ENCODE data around the gene ALDH2. TPM values are rescaled to one million over a fixed set of nuclear protein-coding genes. Genes with fewer than 3 reads are reported as not detected.

Gene ALDH2
- total and polyA plus RNA-seq, 10 of the 15 experiments (the other 5 are each of a cell fraction or from before 2014, with no cell fraction given): 1.4 to 16.4 (median 8.7) TPM

DNA sequence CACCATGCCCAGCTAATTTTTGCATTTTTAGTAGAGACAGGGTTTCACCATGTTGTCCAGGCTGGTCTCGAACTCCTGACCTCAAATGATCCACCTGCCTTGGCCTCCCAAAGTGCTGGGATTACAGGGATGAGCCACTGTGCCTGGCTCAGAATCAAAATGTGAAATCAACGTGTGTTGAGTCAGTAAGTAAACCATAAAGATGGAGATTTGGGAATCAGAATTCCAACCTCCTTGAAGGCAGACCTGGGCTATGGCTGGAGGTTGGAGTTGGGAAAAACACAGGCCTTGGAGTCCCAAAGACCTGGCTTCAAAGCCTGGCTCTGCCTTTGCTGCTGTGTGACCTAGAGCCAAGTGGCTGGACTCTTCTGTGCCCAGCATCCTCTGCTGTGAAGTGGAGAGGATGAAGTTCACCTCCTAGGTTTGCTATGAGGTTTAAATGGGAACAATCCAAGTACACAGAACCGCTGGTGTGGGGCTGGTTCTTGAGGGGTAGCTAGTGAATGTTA lies 10.2 kb downstream of the ALDH2 start:
- H3K36me3 ChIP-seq (ENCODE audit: control insufficient read depth in 2 of 2, insufficient read depth in 2 of 2, low read length in 1 of 2): no peaks in the 10 kb centered on the region
- ATAC-seq (no peak), FAIRE-seq (no peak), DNase-seq (ENCODE audit: low read depth, low spot score) (no peak)
- no peak overlapping the region for H3K4me3 ChIP-seq
- peaks cover 34% of the 10 kb centered on the region for H3K4me1 ChIP-seq (ENCODE audit: control insufficient read depth, insufficient read depth, low read length)
- H3K79me2 ChIP-seq (ENCODE audit: control insufficient read depth, insufficient read depth, low read length): no peaks in the 10 kb centered on the region; the same call in 1 of the 2 replicates
- H3K9ac ChIP-seq (ENCODE audit: control insufficient read depth, insufficient read depth, low read length): no peak overlapping the region
- no peaks in the 10 kb centered on the region for H4K20me1 ChIP-seq (ENCODE audit: control insufficient read depth, insufficient read depth)
- SMC1A ChIA-PET (ENCODE audit: uncharacterized antibody, unreplicated experiment): interaction anchor here (0.7 to 4.2 kb wide), 5 partner anchors 9 to 93 kb away, joined by 3 to 40 read pairs (median 5); no protein-coding TSS in a partner anchor
- in situ Hi-C loops (cut with MboI): no loop called here
- POLR2A ChIA-PET: interaction anchor here (4.3 kb wide), 1 partner anchor 15 kb away, joined by 46 read pairs; no protein-coding TSS in a partner anchor
- RAD21 ChIA-PET (ENCODE audit: unreplicated experiment): interaction anchor here (1.4 to 3.1 kb wide), 2 partner anchors 12 to 23 kb away, joined by 4 to 16 read pairs; no protein-coding TSS in a partner anchor
- 65% methylated on average over 3 of the region's 3 CpGs for WGBS (ENCODE audit: insufficient coverage, insufficient replicate concordance, low lambda C conversion rate, missing lambda C conversion rate)
- BruUV-seq (replicated peaks): no TSS peak
- intact Hi-C loops (cut with micrococcal nuclease; ENCODE audit: unreplicated experiment): no loop called here
- CTCF ChIA-PET: interaction anchor here (0.8 to 3.1 kb wide), 4 partner anchors 9 to 36 kb away, joined by 3 to 16 read pairs (median 10); no protein-coding TSS in a partner anchor
- H3K4me2 ChIP-seq (ENCODE audit: control insufficient read depth, insufficient read depth): no peak overlapping the region
- no peak overlapping the region for H3K27ac ChIP-seq (ENCODE audit: control insufficient read depth, insufficient read depth)
- H3K27me3 ChIP-seq (replicated peaks in 1 of 2; ENCODE audit: control insufficient read depth in 2 of 2, insufficient read depth in 2 of 2, low read length in 1 of 2): no peaks in the 10 kb centered on the region
- no peaks in the 10 kb centered on the region for H3K9me3 ChIP-seq (replicated peaks; ENCODE audit: control insufficient read depth, insufficient read depth, low read length)
- no peak overlapping the region for H2AFZ ChIP-seq (ENCODE audit: control insufficient read depth, low read depth, low read length)
- TF ChIP-seq IRF3 (IDR thresholded peaks at IDR 0.05) (no peak), REST (IDR thresholded peaks at IDR 0.05; ENCODE audit: low read depth, low read length) (no peak), HDAC2 (IDR thresholded peaks at IDR 0.05) (no peak), NFYB (IDR thresholded peaks at IDR 0.05; ENCODE audit: insufficient read depth, low read depth, low read length) (no peak), NR2F1 (conservative IDR thresholded peaks at IDR 0.05) (no peak), E2F8 (IDR thresholded peaks at IDR 0.05; ENCODE audit: low read depth, partially characterized antibody) (no peak)
- TF ChIP-seq, protein P1, sequence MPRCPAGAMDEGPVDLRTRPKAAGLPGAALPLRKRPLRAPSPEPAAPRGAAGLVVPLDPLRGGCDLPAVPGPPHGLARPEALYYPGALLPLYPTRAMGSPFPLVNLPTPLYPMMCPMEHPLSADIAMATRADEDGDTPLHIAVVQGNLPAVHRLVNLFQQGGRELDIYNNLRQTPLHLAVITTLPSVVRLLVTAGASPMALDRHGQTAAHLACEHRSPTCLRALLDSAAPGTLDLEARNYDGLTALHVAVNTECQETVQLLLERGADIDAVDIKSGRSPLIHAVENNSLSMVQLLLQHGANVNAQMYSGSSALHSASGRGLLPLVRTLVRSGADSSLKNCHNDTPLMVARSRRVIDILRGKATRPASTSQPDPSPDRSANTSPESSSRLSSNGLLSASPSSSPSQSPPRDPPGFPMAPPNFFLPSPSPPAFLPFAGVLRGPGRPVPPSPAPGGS (IDR thresholded peaks at IDR 0.05; ENCODE audit: borderline replicate concordance, insufficient read depth, low read depth, low read length, poor library complexity, severe bottlenecking): no peak
- TF ChIP-seq, protein P2, sequence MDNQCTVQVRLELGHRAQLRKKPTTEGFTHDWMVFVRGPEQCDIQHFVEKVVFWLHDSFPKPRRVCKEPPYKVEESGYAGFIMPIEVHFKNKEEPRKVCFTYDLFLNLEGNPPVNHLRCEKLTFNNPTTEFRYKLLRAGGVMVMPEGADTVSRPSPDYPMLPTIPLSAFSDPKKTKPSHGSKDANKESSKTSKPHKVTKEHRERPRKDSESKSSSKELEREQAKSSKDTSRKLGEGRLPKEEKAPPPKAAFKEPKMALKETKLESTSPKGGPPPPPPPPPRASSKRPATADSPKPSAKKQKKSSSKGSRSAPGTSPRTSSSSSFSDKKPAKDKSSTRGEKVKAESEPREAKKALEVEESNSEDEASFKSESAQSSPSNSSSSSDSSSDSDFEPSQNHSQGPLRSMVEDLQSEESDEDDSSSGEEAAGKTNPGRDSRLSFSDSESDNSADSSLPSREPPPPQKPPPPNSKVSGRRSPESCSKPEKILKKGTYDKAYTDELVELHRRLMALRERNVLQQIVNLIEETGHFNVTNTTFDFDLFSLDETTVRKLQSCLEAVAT (IDR thresholded peaks at IDR 0.05): no peak

Measured in GM12878 (cell line).